ENCODE data around the gene DUSP8. TPM values are rescaled to one million over a fixed set of nuclear protein-coding genes. Genes with fewer than 3 reads are reported as not detected.
A peak's percentile ranks its signal among the peaks of the same experiment; 100 is the strongest.

The DUSP8 gene
- total RNA-seq, 2 experiments from 2014 or later, result 83.9 to 91.2 TPM

- CTCF ChIA-PET, result interaction anchor here (1.1 kb wide), 1 partner anchor 53 kb away, joined by 3 read pairs; no protein-coding TSS in a partner anchor
- DNase-seq (peak in 2 of 14 experiments; percentile 37 to 42), ATAC-seq (ENCODE audit: poor library complexity) (no peak)
- Mint-ChIP-seq H3K27me3 (no peaks in the 10 kb centered on the region), H3K4me1 (ENCODE audit: low read depth) (peaks cover 53% of the 10 kb centered on the region), H3K27ac (no peak overlapping the region), H3K36me3 (ENCODE audit: low read depth) (no peaks in the 10 kb centered on the region), H3K4me3 (no peak overlapping the region), H3K9me3 (no peaks in the 10 kb centered on the region)
- Histone ChIP-seq H3K36me3 (ENCODE audit: insufficient read depth, low read length) (peaks cover 13% of the 10 kb centered on the region), H3K4me3 (ENCODE audit: low read length) (no peak overlapping the region), H3K4me1 (ENCODE audit: insufficient read depth, low read length) (peaks cover 51% of the 10 kb centered on the region), H3K9me3 (ENCODE audit: control insufficient read depth in 1 of 2, insufficient read depth in 1 of 2, low read length in 2 of 2) (no peaks in the 10 kb centered on the region), H3K27ac (ENCODE audit: low read depth in 1 of 2, low read length in 2 of 2) (no peak overlapping the region), H3K27me3 (ENCODE audit: control insufficient read depth in 1 of 2, insufficient read depth in 2 of 2, low read length in 2 of 2) (no peaks in the 10 kb centered on the region)
- no peak for TF ChIP-seq CTCF (IDR thresholded peaks at IDR 0.05)
- intact Hi-C loops (cut with DNase I, micrococcal nuclease), result no loop called here
- POLR2A ChIA-PET, result no interaction called here
Observed at GRCh38 chr11:1521382-1522080, 50.5 kb downstream of the DUSP8 start.

GRCh38 chr11:1520663-1521267 lies 51.3 kb downstream of the DUSP8 start:
- no peaks in the 10 kb centered on the region for H3K36me3 Mint-ChIP-seq (ENCODE audit: low read depth)
- no peak for DNase-seq
- Histone ChIP-seq H3K9me3 (ENCODE audit: control insufficient read depth in 1 of 2, insufficient read depth in 1 of 2, low read length in 2 of 2) (no peaks in the 10 kb centered on the region), H3K4me3 (ENCODE audit: low read length) (no peak overlapping the region), H3K27ac (ENCODE audit: low read depth in 1 of 2, low read length in 2 of 2) (no peak overlapping the region), H3K36me3 (ENCODE audit: insufficient read depth, low read length) (peaks cover 13% of the 10 kb centered on the region), H3K4me1 (ENCODE audit: insufficient read depth, low read length) (peaks cover 56% of the 10 kb centered on the region), H3K27me3 (ENCODE audit: control insufficient read depth in 1 of 2, insufficient read depth in 2 of 2, low read length in 2 of 2) (no peaks in the 10 kb centered on the region)
- ChIA-PET CTCF (no interaction called here), POLR2A (no interaction called here)
- intact Hi-C loops (cut with DNase I, micrococcal nuclease), result no loop called here
- H3K9me3 Mint-ChIP-seq, result no peaks in the 10 kb centered on the region
- no peak overlapping the region for H3K27ac Mint-ChIP-seq
- no peak overlapping the region for H3K4me3 Mint-ChIP-seq
- peaks cover 61% of the 10 kb centered on the region for H3K4me1 Mint-ChIP-seq (ENCODE audit: low read depth)
- H3K27me3 Mint-ChIP-seq, result no peaks in the 10 kb centered on the region
- no peak for TF ChIP-seq CTCF (IDR thresholded peaks at IDR 0.05)
- no peak for ATAC-seq (ENCODE audit: poor library complexity)

- Mint-ChIP-seq H3K4me1 (ENCODE audit: low read depth) (peaks cover 66% of the 10 kb centered on the region), H3K27me3 (no peaks in the 10 kb centered on the region), H3K36me3 (ENCODE audit: low read depth) (no peaks in the 10 kb centered on the region), H3K27ac (no peak overlapping the region), H3K9me3 (no peaks in the 10 kb centered on the region), H3K4me3 (no peak overlapping the region)
- DNase-seq (no peak), ATAC-seq (ENCODE audit: poor library complexity) (no peak)
- Histone ChIP-seq H3K27me3 (ENCODE audit: control insufficient read depth in 1 of 2, insufficient read depth in 2 of 2, low read length in 2 of 2) (no peaks in the 10 kb centered on the region), H3K4me3 (ENCODE audit: low read length) (no peak overlapping the region), H3K9me3 (ENCODE audit: control insufficient read depth in 1 of 2, insufficient read depth in 1 of 2, low read length in 2 of 2) (no peaks in the 10 kb centered on the region), H3K4me1 (ENCODE audit: insufficient read depth, low read length) (peaks cover 61% of the 10 kb centered on the region), H3K27ac (ENCODE audit: low read depth in 1 of 2, low read length in 2 of 2) (no peak overlapping the region), H3K36me3 (ENCODE audit: insufficient read depth, low read length) (peaks cover 10% of the 10 kb centered on the region)
- ChIA-PET POLR2A (no interaction called here), CTCF (interaction anchor here (1.2 kb wide), 1 partner anchor 54 kb away, joined by 3 read pairs; no protein-coding TSS in a partner anchor)
- intact Hi-C loops (cut with DNase I, micrococcal nuclease), result no loop called here
- TF ChIP-seq CTCF (IDR thresholded peaks at IDR 0.05), result no peak
Observed at GRCh38 chr11:1520209-1520662, 51.8 kb downstream of the DUSP8 start.
